Measurements from ENCODE around the gene MACROD2.
"Not testable (repeated sequence)": the region's sequence is repeated elsewhere in the genome, so short reads cannot be mapped to it uniquely, and the experiment has no call there.

MACROD2 gene

GRCh38 chr20:14415467-14415866 lies 420.2 kb downstream of the MACROD2 start:
- DNase-seq: no peak

- DNase-seq: no peak
Measured at GRCh38 chr20:14418376-14418775, 423.1 kb downstream of the MACROD2 start.

- DNase-seq: no peak
Measured at GRCh38 chr20:14422892-14423291, 427.6 kb downstream of the MACROD2 start.

DNA sequence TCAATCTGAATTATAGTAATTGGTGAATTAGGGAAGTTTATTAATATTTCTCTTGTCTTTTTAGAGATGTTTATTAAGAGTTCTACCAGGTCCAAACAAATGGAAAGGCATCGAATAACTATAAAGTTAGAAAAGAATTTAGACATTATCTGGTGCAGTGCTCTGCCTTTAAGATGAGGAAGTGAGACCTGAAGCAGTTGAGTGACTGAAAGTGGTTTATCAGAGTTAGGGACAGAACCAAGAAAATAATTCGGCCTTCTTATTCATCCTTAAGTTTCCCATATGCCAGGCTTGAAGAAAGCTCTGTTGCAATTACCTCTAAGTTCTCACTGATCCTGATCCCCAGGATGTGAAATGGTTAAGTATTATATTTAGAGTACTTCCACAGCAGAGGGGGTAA lies 436.3 kb downstream of the MACROD2 start:
- DNase-seq: no peak

DNA sequence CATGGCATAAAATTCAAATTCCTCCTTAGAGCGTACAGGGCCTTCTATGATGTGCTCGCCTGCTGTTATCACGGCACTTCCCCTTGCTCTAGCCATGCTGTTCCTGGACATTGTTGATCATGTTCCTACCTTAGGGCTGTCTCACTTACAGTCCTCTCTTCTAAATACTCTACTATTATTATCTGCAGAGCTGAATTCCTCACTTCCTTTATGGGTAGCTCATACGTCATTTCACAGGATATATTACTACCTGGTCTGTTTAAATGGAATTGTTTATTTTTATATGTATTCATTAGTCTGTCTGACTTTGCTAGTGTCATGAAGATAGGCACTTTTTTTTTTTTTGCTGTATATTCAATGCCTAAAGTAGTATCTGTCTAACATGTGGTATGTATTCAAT lies 436.8 kb downstream of the MACROD2 start:
- DNase-seq: no peak

GRCh38 chr20:14432597-14432996 lies 437.3 kb downstream of the MACROD2 start:
- DNase-seq: no peak

DNA sequence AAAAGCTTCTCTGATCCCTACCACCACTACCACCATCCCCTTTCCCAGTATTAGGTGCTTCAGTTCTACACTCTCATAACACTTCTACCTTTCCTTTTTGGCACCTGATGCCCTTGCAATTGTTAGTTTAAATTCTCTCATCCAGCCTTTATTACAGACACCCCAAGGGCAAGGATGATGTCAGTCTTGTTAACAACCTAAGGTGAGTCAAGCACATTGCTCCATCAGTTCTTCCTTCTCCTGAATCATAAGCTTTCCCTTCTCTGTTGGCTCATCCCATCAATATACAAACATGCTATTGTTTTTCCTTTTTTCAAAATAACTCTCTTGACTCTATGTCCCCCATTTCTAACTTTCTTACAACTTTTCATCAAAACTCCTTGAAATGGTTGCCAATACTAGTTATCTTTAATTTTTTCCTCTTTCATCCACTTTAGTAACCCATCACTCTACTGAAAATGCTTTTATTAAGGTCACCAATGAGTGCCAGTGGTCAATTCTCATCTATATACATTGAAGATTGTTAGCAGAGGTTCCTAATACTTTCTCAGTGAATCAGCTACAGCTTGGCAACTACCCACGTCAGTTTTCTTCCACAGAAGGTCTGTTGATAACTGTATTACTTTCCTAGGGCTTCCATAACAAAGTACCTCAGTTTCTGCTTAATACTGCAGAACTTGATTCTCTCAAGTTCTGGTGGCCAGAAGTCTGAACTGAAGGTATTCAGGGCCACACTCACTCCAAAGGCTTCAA lies 439.2 kb downstream of the MACROD2 start:
- DNase-seq: no peak

DNA sequence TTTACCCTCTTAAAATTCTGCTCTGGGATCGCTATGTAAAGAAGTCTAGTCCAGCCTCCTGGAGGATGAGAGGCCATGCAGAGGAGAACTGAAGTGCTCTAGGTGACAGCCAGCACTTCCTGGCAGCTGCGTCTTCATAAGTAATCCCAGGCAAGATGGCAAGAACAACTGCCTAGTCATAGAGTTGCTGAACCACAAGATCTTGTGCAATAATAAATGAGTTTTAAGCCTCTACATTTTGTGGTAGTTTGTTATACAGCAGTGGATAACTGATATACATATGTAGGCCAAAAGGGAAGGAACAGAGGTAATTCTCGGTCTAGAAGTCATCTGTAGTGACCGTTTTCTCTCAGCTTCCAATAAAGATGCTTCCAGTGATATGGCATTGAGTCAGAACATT lies 445.9 kb downstream of the MACROD2 start:
- DNase-seq: no peak

DNA sequence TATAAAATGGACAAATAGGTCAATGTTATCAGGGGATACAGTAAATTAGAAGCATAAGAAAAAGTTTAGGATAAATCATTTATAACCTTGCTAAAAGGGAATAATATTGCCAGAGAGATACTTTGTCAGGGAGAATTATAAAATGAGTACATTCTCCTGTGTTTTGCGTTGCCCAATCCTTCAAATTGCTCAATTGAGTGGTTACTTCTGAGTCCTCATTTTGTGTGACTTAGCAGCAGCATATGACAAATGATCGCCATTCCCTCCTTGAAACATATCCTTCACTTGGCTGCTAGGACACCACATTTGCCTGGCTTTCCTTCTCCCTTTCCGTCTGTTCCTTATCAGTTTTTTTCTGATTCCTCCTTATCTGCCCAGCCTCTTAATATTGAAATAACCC lies 448.8 kb downstream of the MACROD2 start:
- no peak for DNase-seq

- no peak for DNase-seq
Measured at GRCh38 chr20:14445310-14445709, 450.0 kb downstream of the MACROD2 start.

- DNase-seq: no peak
Measured at GRCh38 chr20:14445902-14446301, 450.6 kb downstream of the MACROD2 start.

- DNase-seq: no peak
Measured at GRCh38 chr20:14446446-14446845, 451.1 kb downstream of the MACROD2 start.

DNA sequence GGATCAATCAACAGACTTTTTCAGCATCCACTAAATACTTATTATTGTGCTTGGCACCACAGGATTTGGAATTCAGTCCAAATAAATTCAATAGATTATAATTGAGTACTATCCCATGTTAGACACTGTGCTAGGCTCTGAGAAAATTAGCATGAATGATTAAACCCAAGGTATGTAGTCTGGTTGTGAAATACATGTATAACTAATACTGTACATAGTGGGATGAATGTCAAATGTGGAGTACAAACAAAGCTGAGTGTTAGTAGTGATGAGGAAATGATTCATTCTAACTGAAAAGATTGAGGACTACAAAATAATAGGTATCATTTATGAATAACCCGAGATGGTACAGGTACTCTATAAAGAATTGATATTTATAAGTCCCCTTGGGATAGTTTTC lies 454.0 kb downstream of the MACROD2 start:
- DNase-seq: no peak

DNA sequence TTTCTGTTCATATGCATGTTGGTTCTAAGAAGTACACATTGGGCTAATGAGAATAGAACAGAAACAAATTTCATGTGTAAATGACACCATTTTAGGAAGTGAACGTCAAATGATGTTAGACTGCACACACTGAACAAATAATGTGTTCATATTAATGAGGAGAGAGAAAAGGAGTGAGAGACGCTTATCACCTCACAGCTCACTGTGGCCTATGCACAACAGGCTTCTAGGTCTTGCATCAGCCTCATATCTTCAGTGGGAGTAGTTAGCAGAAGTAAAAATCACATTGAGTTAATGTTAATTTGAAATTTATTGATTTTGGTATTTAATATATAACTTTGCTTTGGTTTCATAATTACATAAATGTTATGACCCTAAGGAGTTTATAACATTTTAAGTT lies 454.9 kb downstream of the MACROD2 start:
- no peak for DNase-seq

DNA sequence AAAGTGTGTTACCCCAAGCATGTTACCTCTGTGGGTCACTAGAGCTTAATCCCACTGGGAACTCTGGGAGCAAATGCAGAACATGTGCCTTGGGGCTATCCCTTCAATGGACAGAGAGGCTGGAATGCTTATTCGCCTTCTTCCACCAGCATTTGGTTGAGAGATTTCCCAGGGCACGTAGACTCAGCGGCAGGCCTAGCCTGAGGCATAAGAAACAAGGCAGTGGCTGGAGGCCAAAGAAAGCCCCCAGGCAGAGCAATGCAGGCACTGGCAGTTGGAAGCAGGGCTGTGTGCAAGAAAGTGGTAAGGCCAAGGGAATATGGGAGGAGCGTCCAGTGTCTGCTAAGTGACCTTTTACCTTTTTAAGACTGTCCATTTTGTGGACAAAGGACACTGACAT lies 456.1 kb downstream of the MACROD2 start:
- no peak for DNase-seq

- DNase-seq: no peak
Measured at GRCh38 chr20:14453259-14453658, 457.9 kb downstream of the MACROD2 start.

- DNase-seq: no peak
Measured at GRCh38 chr20:14454296-14454695, 459.0 kb downstream of the MACROD2 start.

GRCh38 chr20:14467104-14467827 lies 471.9 kb downstream of the MACROD2 start:
- not testable (repeated sequence) for DNase-seq

DNA sequence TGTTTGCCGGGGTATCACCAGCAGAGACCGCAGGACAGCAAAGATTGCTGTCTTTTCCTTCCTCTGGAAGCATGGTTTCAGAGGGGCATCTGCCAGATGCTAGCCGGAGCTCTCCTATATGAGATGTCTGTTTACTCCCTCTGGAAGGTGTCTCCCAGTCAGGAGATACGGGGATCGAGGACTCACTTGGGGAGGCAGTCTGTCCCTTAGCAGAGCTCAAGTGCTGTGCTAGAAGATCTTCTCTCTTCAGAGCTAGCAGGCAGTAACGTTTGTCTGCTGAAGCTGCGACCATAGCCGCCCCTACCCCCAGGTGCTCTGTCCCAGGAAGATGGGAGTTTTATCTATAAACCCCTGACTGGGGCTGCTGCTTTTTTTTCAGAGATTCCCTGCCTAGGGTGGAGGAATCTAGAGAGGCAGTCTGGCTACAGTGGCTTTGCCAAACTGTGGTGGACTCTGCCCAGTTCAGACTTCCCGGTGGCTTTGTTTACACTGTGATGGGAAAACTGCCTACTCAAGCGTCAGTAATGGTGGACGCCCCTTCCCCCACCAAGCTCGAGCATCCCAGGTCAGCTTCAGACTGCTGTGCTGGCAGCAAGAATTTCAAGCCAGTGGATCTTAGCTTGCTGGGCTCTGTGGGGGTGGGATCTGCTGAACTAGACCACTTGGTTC lies 475.0 kb downstream of the MACROD2 start:
- no peak for DNase-seq

GRCh38 chr20:14470977-14471661 lies 475.8 kb downstream of the MACROD2 start:
- DNase-seq: no peak

- DNase-seq: no peak
Measured at GRCh38 chr20:14477125-14477524, 481.8 kb downstream of the MACROD2 start.

GRCh38 chr20:14478126-14478525 lies 482.8 kb downstream of the MACROD2 start:
- DNase-seq: no peak

- no peak for DNase-seq
Measured at GRCh38 chr20:14481863-14482262, 486.5 kb downstream of the MACROD2 start.

Measured in central memory CD4-positive, alpha-beta T cell (primary cell).